Vagina (tissue), 2 donors: ENCODE measurements around the gene TMEM37.

Source experiments
- POLR2A ChIP-seq, 2 donors: fragments of 450-650 bp; IDR thresholded peaks; one replicate each; pipeline ENCODE4 v1.6.1; 2017; ENCODE audit warnings: antibody characterized with exemption in 2 of 2, mild to moderate bottlenecking in 2 of 2, moderate library complexity in 2 of 2
- POLR2AphosphoS5 ChIP-seq, 2 donors: sonication (generic); formaldehyde crosslinking; IDR thresholded peaks; one replicate each; pipeline ENCODE4 v1.9.0; 2017; ENCODE audit warnings: antibody characterized with exemption in 2 of 2, mild to moderate bottlenecking in 2 of 2, low read depth in 1 of 2; ENCODE audit not compliant: insufficient read depth in 1 of 2
- TF ChIP-seq, protein P1 (sequence below), 3 experiments: fragments of 450-650 bp in 2 of 3; fragments of 200-600 bp in 1 of 3; sonication (generic) in 1 of 3; IDR thresholded peaks; one replicate each; pipeline ENCODE4 v1.5.1; 2017 to 2019; ENCODE audit warnings: antibody characterized with exemption in 3 of 3, mild to moderate bottlenecking in 2 of 3, moderate library complexity in 2 of 3

DNA sequence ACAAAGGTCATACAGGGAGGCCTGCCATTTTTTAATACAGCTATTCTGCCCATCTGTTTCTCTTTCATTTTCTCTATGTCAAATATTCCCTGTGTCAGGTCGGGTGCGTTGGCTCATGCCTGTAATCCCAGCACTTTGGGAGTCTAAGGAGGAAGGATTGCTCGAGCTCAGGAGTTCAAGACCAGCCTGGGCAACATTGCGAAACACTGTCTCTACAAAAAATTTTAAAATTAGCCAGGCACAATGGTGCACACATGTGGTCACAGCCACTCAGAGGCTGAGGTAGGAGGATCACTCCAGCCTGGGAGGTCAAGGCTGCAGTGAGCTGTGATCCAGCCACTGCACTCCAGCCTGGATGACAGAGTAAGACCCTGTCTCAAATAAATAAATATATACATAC is 34.7 kb downstream of the TMEM37 start:
- TF ChIP-seq, protein P1, sequence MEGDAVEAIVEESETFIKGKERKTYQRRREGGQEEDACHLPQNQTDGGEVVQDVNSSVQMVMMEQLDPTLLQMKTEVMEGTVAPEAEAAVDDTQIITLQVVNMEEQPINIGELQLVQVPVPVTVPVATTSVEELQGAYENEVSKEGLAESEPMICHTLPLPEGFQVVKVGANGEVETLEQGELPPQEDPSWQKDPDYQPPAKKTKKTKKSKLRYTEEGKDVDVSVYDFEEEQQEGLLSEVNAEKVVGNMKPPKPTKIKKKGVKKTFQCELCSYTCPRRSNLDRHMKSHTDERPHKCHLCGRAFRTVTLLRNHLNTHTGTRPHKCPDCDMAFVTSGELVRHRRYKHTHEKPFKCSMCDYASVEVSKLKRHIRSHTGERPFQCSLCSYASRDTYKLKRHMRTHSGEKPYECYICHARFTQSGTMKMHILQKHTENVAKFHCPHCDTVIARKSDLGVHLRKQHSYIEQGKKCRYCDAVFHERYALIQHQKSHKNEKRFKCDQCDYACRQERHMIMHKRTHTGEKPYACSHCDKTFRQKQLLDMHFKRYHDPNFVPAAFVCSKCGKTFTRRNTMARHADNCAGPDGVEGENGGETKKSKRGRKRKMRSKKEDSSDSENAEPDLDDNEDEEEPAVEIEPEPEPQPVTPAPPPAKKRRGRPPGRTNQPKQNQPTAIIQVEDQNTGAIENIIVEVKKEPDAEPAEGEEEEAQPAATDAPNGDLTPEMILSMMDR (IDR thresholded peaks at IDR 0.05) = no peak
- no peak for TF ChIP-seq POLR2A (IDR thresholded peaks at IDR 0.05)
- no peak for TF ChIP-seq POLR2AphosphoS5 (IDR thresholded peaks at IDR 0.05; ENCODE audit: insufficient read depth in 1 of 2, low read depth in 1 of 2)
